GM19463 (cell line): ENCODE measurements around the gene SLC35F5.
"Not testable (repeated sequence)": the region's sequence is repeated elsewhere in the genome, so short reads cannot be mapped to it uniquely, and the experiment has no call there.

Experiments
- ATAC-seq: cut with Tn5 transposase; IDR thresholded peaks from one replicate; pipeline ENCODE4 v1.9.1; 2021; ENCODE audit warnings: mild to moderate bottlenecking, moderate library complexity; ENCODE audit not compliant: unreplicated experiment

Gene SLC35F5

DNA sequence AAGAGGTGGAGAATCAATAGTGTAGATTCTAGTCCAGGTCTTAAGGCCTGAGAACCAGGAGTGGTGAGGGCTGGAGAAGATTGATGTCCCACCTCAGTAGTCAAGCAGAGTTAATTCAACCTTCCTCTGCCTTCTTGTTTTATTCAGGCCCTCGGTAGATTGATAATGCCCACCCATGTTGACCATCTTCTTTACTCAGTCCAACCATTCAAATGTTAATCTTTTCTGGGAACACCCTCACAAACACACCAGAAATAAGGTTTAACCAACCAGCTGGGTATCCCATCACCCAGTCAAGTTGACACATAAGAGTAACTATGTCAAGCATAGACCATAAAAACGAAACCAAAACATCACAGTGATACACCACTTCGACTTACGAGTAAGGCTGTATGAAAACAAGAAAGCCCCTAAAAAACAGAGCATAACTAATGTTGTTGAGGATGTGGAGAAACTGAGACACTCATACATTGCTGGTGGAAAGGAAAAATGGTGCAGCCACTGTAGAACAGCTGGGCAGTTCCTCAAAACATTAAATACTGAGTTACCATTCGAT is 57.5 kb downstream of the SLC35F5 start:
- ATAC-seq = peak; percentile 58

DNA sequence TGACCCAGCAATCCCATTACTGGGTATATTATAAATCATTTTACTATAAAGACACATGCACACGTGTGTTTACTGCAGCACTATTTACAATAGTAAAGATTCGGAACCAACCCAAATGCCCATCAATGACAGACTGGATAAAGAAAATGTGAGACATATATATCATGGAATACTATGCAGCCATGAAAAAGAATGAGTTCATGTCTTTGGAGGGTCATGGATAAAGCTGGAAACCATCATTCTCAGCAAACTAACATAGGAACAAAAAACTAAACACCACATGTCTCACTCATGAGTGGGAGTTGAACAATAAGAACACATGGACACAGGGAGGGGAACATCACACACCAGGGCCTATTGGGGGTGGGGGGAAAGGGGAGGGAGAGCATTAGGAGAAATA is 58.2 kb downstream of the SLC35F5 start:
- ATAC-seq = not testable (repeated sequence)

DNA sequence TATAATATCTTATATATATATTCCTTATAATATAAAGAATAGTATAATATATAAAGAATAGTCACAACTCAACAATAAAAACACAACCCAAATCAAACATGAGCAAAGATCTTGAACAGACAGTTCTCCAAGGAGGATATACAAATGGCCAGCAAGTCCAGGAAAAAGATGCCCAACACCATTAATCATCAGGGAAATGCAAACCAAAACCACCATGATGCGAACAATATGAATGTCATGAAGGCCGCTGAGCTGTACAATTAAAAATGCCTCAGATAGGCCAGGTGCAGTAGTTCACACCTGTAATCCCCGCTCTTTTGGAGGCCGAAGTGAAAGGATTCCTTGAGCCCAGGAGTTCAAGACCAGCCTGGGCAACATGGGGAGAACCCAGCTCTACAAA is 58.9 kb downstream of the SLC35F5 start:
- ATAC-seq = no peak

DNA sequence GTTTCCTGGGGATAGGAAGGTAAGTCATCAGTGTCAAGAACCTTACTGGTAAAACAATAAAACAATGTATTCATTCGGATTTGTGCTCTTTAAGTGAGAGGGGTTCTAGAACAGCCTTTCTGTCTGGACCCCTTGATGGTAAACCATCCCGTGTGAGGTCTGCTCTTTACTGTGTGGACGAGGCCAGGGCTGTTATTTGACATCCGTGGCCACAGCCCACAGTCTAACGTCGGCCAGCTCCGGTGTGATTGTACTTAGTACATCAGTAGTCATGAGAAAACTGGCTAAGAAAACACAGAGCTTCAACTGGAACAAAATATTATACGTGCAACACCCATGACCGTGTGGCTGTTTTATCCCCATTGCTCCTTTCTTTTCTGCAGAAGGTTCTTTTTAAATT is 62.0 kb downstream of the SLC35F5 start:
- no peak for ATAC-seq

DNA sequence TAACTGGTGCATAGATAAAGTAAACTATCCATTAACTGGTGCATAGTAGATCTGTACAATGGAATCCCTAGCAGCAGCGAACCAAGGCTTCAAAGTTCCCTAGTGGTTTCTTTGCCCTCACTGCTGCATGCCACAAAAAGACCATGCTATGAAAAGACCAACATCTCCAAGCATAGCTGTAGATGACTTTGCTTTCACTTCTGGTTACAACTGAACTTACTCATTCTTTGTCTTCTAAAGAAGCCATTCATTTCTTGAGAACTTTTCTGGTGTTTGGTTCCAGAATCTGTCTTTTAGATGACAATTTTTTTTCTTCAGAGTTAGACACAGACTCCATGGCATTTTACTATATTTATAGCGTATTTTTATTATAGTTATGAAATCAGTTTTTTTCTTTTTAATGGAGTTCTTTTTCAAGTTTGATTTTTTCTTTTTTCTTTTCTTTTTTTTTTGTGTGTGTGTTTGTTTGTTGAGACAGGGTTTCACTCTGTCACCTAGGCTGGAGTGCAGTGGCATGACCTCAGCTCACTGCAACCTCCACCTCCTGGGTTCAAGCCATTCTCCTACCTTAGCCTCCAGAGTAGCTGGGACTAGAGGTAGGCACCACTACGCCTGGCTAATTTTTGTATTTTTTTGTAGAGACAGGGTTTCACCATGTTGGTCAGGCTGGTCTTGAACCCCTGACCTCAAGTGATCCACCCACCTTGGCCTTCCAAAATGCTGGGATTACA is 63.6 kb downstream of the SLC35F5 start:
- ATAC-seq = peak; percentile 73

DNA sequence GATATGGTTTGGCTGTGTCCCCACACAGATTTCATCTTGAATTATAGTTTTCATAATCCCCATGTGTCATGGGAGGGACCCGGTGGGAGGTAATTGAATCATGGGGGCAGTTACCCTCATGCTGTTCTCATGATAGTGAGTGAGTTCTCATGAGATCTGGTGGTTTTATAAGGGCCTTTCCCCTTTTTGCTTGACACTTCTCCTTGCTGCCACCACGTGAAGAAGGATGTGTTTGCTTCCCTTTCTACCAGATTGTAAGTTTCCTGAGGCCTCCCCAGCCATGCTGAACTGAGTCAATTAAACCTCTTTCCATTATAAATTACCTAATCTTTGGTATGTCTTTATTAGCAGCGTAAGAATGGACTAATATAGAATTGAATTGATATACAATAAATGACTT is 65.6 kb downstream of the SLC35F5 start:
- not testable (repeated sequence) for ATAC-seq

DNA sequence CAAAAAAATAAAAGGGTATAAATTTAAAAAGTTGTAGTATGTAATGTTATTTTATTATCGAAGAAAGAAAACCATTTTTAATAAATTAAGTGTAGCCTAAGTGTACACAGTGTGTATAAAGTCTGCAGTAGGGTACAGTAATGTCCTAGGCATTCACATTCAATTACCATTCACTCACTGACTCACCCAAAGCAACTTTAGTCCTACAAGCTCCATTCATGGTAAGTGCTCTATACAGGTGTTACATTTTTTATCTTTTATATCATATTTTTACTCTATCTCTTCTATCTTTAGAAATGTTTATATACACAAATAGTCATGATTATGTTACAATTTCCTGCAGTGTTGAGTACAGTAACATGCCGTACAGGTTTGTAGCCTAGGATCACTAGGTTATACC is 69.9 kb downstream of the SLC35F5 start:
- no peak for ATAC-seq

DNA sequence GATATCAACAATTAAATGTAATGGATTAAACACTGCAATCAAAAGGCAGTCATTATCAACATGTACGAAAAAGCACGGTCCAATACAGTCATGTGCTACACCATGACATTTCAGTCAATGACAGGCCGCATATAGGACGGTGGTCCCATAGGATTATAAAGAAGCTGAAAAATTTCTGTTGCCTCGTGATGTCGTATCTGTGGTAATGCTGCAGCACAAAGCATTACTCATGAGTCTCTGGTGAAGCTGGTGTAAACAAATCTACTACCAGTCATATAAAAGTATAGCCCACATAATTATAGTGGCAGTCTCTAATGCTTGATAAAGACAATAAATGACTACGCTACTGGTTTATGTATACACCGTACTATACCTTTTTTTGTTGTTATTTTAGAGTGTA is 71.0 kb downstream of the SLC35F5 start:
- ATAC-seq = no peak

DNA sequence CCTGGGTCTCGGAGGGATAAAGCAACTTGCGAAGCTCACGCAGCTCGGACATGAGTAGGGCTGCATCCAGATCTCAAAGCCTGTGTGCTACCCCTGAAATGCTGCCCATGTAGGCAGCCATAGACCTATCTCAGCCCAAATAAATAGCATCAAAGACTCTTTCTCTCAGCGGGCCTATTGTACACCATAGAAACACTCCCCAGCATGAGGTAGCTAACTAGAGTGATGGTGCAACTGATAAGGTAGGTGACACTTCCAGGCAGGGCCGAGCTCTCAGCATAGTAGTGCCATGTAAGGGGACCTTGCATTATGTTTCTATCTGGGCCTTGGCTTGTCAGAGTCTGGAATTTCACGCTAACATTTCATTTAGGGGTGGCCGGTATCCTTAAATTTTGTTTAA is 77.0 kb downstream of the SLC35F5 start:
- ATAC-seq = no peak

DNA sequence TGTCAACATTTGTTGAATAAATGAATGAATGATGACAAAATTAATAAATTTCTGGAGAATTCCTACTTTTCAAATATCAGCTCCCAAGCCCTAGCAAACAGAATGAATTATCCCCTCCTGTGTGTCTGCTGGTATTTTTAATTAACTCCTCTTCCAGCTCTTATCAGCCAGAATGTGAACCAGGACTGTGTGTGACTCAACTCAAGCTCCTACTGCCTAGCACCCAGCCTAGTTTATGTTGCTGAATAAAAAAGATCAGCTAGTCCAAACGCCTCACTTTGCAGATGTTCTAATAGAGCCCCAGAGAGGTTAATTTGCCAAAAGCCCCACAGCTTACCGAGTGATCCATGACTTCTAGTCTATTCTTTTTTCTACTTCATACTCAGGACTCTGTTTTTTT is 79.1 kb downstream of the SLC35F5 start:
- no peak for ATAC-seq

DNA sequence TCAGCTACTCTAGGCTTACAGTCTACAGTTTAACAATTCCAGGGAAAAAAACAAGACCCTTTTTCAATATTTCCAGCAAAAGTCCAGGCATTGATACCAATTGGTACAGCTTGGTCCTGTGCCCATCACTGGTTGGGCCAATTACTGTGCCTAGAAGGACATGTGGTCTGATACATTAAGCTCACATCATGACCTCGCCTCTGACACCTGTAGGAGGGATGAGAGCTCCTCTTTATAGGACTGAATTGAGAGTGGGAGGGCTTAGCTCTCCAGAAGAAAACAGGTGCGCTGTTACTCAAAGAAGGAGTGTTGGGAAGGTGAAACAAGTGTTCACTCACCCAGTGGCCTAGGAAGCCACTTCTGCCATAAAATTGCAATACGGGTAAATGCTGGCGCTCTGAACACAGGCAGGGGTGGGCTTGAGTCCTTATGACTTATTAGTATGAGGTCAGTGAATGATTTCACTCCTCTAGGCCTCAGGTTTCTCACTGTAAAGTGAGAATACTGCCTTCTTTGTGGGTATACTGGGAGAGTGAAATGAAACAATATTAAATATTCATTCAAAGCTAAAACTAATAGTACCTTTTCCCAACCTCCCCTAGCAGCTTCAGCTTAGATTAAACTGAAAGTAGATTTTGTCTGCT is 79.7 kb downstream of the SLC35F5 start:
- no peak for ATAC-seq

DNA sequence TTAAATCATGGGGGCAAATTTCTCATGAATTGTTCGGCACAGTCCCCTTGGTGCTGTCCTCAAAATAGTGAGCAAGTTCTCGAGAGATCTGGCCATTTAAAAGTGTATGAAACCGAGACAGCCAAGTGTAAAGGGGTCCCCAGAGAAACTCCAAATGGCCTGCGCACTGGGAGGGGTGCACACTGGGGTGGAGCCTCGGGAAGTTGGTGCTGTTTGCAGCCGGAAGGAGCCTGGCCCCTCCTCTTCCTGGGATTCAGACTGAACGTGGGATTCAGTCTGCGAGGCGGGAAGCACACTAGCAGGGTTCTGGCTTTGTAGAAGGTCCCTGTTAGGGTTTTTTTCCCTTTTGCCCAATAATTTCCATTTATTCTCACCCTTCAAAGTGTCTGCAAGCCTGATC is 80.6 kb downstream of the SLC35F5 start:
- no peak for ATAC-seq

DNA sequence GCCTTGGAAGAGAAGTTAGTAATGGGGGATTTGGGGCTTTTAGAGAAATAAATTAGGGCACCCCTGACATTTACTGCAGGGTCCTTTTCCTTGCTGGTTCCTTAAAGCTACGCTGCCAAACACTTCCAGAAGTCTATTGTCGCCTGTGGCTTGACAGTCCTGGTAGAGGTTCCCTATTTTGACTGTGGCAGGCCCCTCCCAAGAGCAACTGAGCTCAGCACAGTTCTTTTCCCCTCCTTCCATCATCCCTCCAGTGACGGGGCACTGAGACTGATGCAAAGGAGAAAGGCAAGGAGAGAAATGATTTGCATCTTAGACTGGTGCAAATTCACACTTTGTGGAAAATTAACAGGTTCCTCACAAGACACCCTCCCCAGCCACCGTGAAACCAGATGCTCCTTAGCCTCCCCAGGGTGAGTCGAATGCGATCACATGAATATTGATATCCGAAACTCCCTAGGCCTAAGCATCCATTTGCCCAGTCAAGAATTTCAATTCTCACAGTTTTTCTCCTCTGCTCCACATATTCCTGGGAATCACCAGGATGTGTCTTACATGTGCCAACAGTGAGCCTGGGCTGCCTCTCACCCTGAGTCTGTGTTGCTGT is 84.0 kb downstream of the SLC35F5 start:
- ATAC-seq = no peak

DNA sequence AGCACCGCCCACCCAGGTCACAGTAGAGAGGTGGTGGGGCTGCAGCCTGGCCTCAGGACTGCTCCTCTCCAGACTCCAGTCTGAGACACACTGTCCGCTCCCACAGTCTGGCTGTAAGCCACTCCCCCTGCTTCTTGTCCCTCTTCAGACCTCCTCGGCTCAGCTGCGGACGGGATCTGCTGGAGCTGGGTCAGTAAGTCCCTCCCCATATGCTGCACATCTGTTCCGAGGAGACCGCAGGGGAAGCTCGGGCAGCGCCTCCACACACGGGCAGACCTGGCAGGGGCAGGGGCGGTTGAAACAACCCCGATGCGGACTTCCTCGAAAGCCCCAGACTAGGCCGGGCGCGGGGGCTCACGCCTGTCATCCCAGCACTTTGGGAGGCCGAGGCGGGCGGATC is 87.4 kb downstream of the SLC35F5 start:
- ATAC-seq = not testable (repeated sequence)

DNA sequence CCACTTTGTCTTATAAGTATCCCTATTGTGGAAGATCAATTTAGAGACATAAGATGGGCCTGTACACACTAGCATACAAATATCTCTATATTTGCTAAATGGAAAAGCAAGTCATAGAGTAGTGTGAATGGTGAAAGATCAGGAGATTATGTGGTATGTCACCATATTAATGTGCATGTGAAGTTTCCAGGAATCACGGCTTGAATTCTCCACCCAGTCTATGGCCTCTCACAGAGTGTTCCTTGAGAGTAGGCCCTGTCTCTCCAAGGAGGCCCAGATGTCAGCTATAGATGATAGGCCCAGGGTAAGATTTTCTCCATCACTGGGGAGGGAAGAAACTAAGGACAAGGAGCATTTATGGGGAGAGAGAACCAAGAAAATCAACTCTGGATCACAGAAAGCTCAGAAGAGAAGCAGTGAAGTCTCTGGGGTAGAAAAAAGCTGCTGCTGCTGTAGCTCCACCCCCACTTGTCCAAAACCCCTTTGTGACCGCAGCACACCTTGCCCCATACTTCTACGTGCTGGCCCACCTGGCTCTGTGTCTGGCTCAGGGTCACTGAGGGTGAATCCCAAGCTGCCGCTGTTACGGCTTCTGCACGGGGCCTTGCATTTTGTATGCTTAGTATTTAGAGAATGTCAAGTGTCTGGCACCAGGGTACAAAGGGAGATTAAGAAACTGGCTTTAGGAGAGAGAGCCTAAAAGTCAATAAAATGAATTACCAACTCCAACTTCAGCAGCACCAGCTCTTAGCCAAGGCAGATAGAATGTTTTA is 91.5 kb downstream of the SLC35F5 start:
- not testable (repeated sequence) for ATAC-seq

DNA sequence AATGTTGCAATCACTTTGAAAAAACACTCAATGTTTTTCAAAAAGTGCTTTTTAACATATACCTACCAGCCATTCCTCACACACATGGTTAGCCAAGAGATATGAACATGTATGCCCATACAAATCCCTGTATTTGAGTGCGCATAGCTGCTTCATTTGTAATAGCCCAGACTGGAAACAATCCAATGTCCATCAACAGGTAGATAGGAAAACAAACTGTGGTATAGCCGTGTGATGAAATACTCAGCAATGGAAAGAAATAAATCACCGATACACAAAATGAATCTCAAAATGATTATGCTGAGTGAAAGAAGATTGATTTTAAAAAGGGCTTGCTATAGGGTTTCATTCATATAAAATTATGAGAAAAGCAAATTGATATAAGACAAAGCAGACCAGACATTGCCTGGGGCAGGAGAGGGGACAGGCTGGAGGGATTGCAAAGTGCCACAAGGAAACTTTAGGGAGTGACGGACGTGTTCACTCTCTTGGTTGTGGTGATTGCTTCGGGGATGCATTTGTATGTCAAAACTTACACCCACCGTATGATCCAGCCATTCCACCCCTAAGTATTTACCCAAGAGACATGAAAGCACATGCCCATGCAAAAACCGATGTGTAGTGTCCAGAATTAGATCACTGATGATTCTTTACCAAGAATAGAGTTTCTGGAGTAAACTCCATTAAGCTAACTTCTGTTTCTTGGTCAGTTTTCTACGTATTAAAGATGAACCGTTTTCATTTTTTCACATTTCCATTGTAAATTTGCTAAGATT is 93.0 kb downstream of the SLC35F5 start:
- ATAC-seq = not testable (repeated sequence)
